Measurements from ENCODE around the gene PHACTR1. TPM values are rescaled to one million over a fixed set of nuclear protein-coding genes. Genes with fewer than 3 reads are reported as not detected.

Gene PHACTR1
- total and polyA plus RNA-seq, 8 donors = 1.4 to 12.4 (median 9.3) TPM

DNA sequence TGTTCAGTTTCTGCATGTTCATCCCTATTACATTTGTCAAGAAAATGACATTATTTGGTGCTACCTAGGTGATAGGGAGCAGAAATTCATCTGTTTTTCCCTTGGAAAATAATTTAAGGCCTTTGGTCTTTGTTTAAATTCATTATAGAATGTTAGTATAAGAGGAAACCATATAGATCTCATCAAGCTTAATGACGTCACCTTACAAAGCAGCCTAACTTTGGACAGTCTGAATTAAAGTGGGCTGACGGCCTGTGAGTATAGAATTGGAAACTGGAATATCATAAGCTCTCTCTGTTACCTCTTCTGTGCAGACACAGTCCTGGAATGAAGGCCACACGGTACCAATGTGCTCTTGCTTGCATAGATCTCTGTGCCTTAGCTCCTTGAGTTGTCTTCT is 503.7 kb downstream of the PHACTR1 start:
- FAIRE-seq (no peak), DNase-seq (no peak), ATAC-seq (no peak)
- Histone ChIP-seq H3K27ac (no peak overlapping the region), H3K4me3 (no peak overlapping the region), H3K9me3 (no peaks in the 10 kb centered on the region), H3K36me3 (no peaks in the 10 kb centered on the region), H3K4me1 (peaks cover 0 to 11% (median 8%) of the 10 kb centered on the region in 3 donors), H3K27me3 (no peaks in the 10 kb centered on the region)
- WGBS, 2 donors = 90 to 99% methylated on average over 3 of the region's 3 CpGs
- intact Hi-C loops (cut with DNase I) = no loop called here
- TF ChIP-seq, protein P1, sequence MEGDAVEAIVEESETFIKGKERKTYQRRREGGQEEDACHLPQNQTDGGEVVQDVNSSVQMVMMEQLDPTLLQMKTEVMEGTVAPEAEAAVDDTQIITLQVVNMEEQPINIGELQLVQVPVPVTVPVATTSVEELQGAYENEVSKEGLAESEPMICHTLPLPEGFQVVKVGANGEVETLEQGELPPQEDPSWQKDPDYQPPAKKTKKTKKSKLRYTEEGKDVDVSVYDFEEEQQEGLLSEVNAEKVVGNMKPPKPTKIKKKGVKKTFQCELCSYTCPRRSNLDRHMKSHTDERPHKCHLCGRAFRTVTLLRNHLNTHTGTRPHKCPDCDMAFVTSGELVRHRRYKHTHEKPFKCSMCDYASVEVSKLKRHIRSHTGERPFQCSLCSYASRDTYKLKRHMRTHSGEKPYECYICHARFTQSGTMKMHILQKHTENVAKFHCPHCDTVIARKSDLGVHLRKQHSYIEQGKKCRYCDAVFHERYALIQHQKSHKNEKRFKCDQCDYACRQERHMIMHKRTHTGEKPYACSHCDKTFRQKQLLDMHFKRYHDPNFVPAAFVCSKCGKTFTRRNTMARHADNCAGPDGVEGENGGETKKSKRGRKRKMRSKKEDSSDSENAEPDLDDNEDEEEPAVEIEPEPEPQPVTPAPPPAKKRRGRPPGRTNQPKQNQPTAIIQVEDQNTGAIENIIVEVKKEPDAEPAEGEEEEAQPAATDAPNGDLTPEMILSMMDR (IDR thresholded peaks at IDR 0.05) = no peak

DNA sequence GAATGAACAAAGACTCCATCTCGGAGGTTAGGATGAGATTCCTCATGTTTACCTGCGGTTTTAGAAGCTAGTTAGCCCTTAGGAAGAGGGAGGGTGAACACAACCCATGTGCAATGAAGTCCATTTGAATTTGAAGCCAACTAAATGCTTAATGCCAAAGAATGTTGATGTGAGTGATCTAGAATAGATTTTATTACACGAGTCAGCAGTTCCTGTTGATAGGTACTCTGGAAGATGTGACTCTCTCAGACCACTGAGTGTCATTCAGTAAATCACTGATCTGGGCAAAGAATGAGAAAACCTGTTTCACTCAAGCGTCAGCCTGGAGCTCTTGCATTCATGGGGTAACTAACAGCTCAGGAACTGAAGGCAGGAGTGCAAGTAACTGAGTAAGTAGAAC is 505.5 kb downstream of the PHACTR1 start:
- Histone ChIP-seq H3K27ac (no peak overlapping the region), H3K9me3 (no peaks in the 10 kb centered on the region), H3K27me3 (no peaks in the 10 kb centered on the region), H3K4me1 (peaks cover 0 to 10% (median 8%) of the 10 kb centered on the region in 3 donors), H3K36me3 (no peaks in the 10 kb centered on the region), H3K4me3 (no peak overlapping the region)
- 85 to 88% methylated on average over 4 of the region's 4 CpGs for WGBS, 2 donors
- FAIRE-seq (no peak), ATAC-seq (no peak), DNase-seq (no peak)
- intact Hi-C loops (cut with DNase I) = no loop called here
- TF ChIP-seq, protein P1 (IDR thresholded peaks at IDR 0.05) = no peak

DNA sequence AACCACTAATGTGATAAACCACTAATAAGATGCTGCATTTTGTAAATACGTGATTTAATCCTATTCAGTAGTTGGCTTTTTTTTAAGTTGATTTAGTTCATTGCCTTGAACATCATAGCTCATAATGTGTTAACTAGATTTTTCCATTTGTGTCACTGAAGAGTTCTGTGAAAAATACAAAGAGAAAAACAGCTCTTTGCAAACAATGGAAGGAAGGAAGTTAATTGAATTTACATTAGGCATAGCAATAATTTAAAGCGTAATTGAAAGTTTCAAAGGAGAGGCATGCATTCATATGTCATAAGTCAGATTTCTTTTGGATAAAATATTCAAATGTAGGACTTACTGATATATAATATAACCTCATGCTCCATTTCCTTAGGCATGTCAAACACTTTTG is 509.5 kb downstream of the PHACTR1 start:
- H3K36me3 ChIP-seq = no peaks in the 10 kb centered on the region
- 92 to 94% methylated on average over 2 of the region's 2 CpGs for whole genome bisulfite sequencing, 2 donors
- no peaks in the 10 kb centered on the region for H3K27me3 ChIP-seq
- H3K27ac ChIP-seq = no peak overlapping the region
- intact Hi-C loops (cut with DNase I) = no loop called here
- ATAC-seq (no peak), FAIRE-seq (no peak), DNase-seq (no peak)
- no peak overlapping the region for H3K4me3 ChIP-seq
- H3K9me3 ChIP-seq = no peaks in the 10 kb centered on the region
- TF ChIP-seq, protein P1 (IDR thresholded peaks at IDR 0.05) = no peak
- H3K4me1 ChIP-seq = no peaks in the 10 kb centered on the region

DNA sequence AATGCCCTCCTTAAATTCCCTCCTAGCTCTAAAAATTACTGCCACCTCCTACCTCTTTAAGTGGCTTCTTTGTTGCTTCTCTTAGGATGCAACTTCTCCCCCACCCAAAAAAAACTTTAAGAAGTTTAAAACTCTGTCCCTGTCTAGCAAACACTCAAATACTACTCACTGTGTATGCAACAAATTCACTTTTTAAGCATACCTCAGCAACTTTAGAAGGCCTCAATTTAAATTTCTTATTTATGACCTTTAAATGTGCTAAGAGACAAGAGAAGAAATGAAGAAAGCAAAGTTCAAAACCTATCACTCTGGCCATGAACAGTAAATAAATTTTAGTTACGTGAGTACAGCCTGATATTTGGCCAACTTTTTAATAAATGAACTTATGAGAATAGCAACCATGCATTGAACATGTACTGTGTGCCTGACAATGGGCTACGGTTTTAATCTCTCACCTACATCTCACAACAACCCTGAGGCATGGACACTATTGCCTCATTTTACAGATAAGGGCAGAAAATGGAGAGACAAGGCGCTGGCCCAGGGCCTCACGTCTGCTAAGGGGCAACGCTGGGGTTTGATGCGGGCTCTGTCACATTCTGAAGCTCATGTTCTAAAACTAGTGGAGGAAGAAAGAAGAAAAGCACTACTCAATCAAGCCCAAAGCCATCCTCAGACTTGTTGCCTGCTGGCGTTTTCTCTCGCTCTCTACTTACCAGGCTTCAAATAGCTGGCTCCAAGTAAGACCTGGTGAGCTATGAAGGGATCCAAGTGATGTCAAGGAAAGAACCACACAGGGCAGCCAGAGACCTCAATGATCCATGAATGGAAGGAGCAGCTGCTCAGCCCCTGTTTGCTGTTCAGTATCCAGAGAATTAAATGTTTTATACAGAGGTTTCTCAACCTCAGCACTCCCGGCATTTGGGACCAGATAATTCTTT is 512.0 kb downstream of the PHACTR1 start:
- 88% methylated on average over 9 of the region's 9 CpGs for WGBS, 2 donors
- intact Hi-C loops (cut with DNase I) = no loop called here
- H3K9me3 ChIP-seq = no peaks in the 10 kb centered on the region
- FAIRE-seq = no peak
- H3K36me3 ChIP-seq = no peaks in the 10 kb centered on the region
- no peaks in the 10 kb centered on the region for H3K27me3 ChIP-seq
- ATAC-seq = no peak
- no peak overlapping the region for H3K4me3 ChIP-seq
- no peak for DNase-seq
- TF ChIP-seq, protein P1 (IDR thresholded peaks at IDR 0.05) = no peak
- H3K27ac ChIP-seq = no peak overlapping the region
- H3K4me1 ChIP-seq = no peaks in the 10 kb centered on the region

All from pancreas (tissue), 10 donors.